Thyroid gland (tissue), 4 donors: Measurements from ENCODE around the gene ATP1A4.

Source experiments
- CTCF ChIP-seq, 6 experiments: fragments of 200-600 bp in 3 of 6; fragments of 450-650 bp in 3 of 6; sonication (generic) in 3 of 6; IDR thresholded peaks; one replicate each; pipeline ENCODE4 v1.5.1; 2016 to 2019; ENCODE audit warnings: antibody characterized with exemption in 6 of 6, mild to moderate bottlenecking in 2 of 6, inconsistent platforms in 1 of 6, moderate library complexity in 1 of 6
- POLR2A ChIP-seq, 2 donors: fragments of 450-650 bp; IDR thresholded peaks; one replicate each; pipeline ENCODE4 v1.6.1; 2017; ENCODE audit warnings: antibody characterized with exemption in 2 of 2, mild to moderate bottlenecking in 2 of 2, moderate library complexity in 1 of 2

GRCh38 chr1:160162931-160163330 lies 11.5 kb downstream of the ATP1A4 start:
- TF ChIP-seq CTCF (IDR thresholded peaks at IDR 0.05) (no peak), POLR2A (IDR thresholded peaks at IDR 0.05) (no peak)
